Epithelial cell of esophagus (primary cell): ENCODE data around the gene KCNJ5.
A peak's percentile ranks its signal among the peaks of the same experiment; 100 is the strongest.

Source experiments
- DNase-seq: peaks from one replicate; pipeline ENCODE4 v3.0.0; 2010; ENCODE audit warnings: low read depth
- H3K4me3 ChIP-seq: 2 replicates; pipeline ENCODE4 v1.5.1; 2011; ENCODE audit warnings: mild to moderate bottlenecking, low read length, control low read depth
- CTCF ChIP-seq: IDR thresholded peaks from 2 replicates; pipeline ENCODE4 v1.5.1; 2011; ENCODE audit warnings: low read depth, mild to moderate bottlenecking, low read length, control low read depth, inconsistent platforms; ENCODE audit not compliant: insufficient read depth; ENCODE audit errors: missing control alignments

KCNJ5 gene

DNA sequence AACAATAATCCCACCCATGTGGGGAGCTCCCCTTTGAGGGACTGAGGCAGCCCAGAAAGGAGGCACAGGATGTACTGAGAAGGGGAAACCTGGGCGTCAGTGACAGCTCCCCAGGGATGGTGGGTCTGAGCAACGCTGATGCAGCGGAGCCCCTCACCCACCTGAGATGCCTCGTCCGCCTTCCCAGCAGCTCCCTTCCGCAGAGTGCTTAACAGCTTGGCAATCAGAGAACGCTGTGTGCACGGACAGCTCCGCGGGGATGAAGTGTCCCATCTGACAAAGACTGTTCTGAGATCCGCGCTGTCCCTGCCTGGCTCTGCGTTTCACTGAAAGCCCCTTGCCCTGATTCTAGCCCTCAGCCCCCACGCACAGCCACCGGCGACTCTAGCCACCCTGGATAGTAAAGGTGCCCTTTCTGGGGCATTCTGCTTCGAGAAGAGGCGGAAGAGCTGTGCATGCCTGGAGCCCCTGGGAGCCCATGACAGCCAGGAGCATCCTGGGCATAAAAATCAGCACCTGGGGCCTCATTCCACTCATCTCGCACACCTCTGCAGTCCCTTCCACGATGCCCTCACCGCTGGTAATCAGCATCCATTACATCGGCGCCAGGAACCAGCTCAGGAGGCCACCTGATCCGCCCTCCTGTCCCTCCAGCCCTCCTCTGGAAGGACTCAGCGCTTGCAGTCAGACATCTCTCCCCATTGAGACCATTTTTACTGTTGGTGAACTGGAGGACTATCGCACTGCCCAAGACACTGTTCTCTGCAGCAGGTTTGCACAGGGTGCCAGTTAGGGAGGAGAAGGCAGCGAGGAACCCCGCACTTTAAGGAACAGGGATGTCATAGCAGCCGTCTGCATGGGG lies 10.7 kb downstream of the KCNJ5 start:
- no peak overlapping the region for H3K4me3 ChIP-seq
- DNase-seq, result no peak
- TF ChIP-seq CTCF, result no peak

GRCh38 chr11:128902515-128903066 lies 11.4 kb downstream of the KCNJ5 start:
- no peak for TF ChIP-seq CTCF
- peak; percentile 68 for DNase-seq

DNA sequence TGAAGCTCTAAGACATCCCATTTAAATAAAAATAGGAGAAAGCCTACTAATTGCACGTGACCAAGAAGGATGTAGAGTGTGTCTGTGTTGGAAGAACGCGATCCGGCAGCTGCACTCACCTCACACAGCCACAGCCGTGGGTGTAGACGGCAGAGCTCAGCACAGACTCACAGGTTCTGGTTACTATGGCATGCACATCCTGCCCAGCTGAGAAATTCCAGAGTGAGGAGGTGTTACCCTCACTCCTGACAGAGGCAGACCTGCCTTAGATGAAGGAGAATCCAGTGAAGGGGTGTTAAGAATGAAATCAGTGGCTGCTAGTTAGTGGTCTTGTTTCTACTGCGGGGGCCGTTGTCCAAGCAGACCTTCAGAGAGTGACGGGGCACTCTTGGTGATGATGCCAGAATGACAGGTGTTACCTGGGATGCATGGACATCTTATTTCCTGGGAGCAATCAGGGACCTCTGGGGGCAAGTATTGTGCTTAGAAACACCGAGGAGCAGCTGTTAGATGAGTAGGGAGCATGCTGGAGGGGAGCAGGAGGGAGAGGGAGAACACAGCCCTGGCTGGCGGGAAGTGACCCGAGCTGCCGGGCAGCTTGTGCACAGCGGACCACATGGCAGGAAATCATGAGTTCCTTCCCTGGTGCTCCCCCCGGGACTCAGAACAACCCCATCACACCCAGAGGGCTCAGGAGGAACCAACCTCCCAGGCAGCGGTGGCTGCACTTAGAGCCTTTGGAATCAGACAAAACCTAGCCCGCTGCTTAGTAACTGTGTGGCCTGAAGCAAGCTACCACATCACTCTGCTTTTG lies 12.3 kb downstream of the KCNJ5 start:
- DNase-seq, result peak; percentile 88
- H3K4me3 ChIP-seq, result no peak overlapping the region
- TF ChIP-seq CTCF, result no peak

More at GRCh38 chr11:128902515-128903066, 11.4 kb downstream of the KCNJ5 start:
- no peak overlapping the region for H3K4me3 ChIP-seq

DNA sequence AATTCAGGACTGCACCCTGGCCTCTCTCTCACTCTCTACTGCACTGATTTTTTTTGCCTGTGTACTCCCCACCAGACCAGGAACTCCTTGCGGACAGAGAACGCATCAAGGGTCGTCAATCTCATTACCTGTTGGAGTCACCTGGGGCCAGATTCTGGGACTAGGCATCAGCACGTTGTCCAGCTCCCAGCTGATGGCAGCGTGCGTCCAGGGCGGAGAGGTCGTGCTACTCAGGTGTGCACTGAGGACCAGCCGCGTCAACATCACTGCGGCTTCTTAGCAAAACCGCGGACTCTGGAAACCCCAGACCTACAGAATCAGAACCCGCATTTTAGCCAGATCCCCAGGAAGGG lies 13.1 kb downstream of the KCNJ5 start:
- no peak for DNase-seq
- H3K4me3 ChIP-seq, result no peak overlapping the region
- TF ChIP-seq CTCF, result no peak

DNA sequence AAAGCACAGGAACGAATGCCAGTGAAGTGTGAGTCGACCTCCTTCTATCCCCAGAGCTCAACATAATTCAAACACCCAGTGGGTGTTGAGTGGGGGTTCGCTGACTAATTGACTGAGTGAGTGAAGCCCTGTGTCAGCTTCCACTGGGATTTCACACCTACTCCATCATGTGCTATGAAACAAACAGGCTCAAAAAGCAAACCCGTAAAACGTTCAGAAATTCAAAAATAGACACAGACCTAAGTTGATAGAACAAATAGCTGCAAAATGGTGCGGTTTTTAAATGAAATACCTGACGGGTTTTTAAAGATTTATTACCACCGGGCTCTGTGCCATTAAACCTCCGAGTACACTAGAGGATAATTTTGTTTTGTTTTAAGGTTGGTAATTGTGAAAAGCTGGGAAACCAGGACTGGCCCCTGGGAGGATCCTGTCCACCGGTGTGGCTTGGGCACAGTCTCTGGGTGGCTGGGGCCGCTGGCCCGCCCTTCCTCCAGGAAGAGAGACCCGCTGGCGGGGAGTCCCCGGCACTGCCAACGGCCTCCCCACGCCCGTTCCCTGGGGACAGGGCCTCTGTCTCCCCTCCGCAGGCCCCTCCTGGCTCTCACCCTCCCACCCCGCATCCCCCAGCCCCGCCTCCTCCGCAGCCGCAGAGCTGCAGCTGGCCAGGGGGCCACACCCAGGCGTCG lies 13.6 kb downstream of the KCNJ5 start:
- DNase-seq, result no peak
- H3K4me3 ChIP-seq, result peak overlapping the region; percentile 47
- TF ChIP-seq CTCF, result no peak

GRCh38 chr11:128905345-128906184 lies 14.4 kb downstream of the KCNJ5 start:
- H3K4me3 ChIP-seq, result peak overlapping the region; percentile 47
- DNase-seq, result peak; percentile 72
- TF ChIP-seq CTCF, result peak; percentile 48
